Thoracic aorta (tissue), 2 donors: ENCODE results near the gene CYP3A5. TPM values are rescaled to one million over a fixed set of nuclear protein-coding genes. Genes with fewer than 3 reads are reported as not detected.
"Not testable (repeated sequence)": the region's sequence is repeated elsewhere in the genome, so short reads cannot be mapped to it uniquely, and the experiment has no call there.

ENCODE experiments used
- ATAC-seq: fragments of 150-250 bp; one replicate; pipeline ENCODE4 v1.8.0; 2017; ENCODE audit warnings: low read depth; ENCODE audit not compliant: insufficient number of reproducible peaks, low FRiP score
- DNase-seq: peaks from one replicate; pipeline ENCODE4 v3.0.0-alpha.2; 2020; ENCODE audit warnings: low spot score
- H3K27ac ChIP-seq, 2 donors: fragments of 200-600 bp; sonication (generic); 1 replicate in 1 of 2; 2 replicates in 1 of 2; pipeline ENCODE4 v1.5.1; 2016; ENCODE audit warnings: mild to moderate bottlenecking in 2 of 2, moderate library complexity in 2 of 2
- H3K27me3 ChIP-seq: fragments of 200-600 bp; sonication (generic); replicated peaks from 2 replicates; pipeline ENCODE4 v1.6.0; 2016; ENCODE audit warnings: mild to moderate bottlenecking; ENCODE audit not compliant: insufficient read depth
- H3K36me3 ChIP-seq: fragments of 200-600 bp; sonication (generic); one replicate; pipeline ENCODE4 v1.5.1; 2016
- H3K4me1 ChIP-seq, 2 donors: fragments of 200-600 bp; sonication (generic); 1 replicate in 1 of 2; 2 replicates in 1 of 2; pipeline versions ENCODE4 v1.5.1 to v1.6.0; 2016; ENCODE audit warnings: low read depth in 2 of 2, mild to moderate bottlenecking in 1 of 2; ENCODE audit not compliant: control insufficient read depth in 1 of 2
- H3K4me3 ChIP-seq: fragments of 200-600 bp; sonication (generic); 2 replicates; pipeline ENCODE4 v1.5.1; 2016; ENCODE audit warnings: mild to moderate bottlenecking
- H3K9me3 ChIP-seq: fragments of 200-600 bp; sonication (generic); 2 replicates; pipeline ENCODE4 v1.5.1; 2016
- CTCF ChIP-seq: fragments of 200-600 bp; sonication (generic); IDR thresholded peaks from one replicate; pipeline ENCODE4 v1.5.1; 2019; ENCODE audit warnings: antibody characterized with exemption
- total RNA-seq, 2 donors: library from RNA; depleted of rRNA; stranded (reverse); fragments of >200 nt; gene quantifications; one replicate each; pipeline versions ENCODE4 v1.1.0 to v1.2.3, GENCODE V29; 2016

CYP3A5 gene
- total RNA-seq, 2 donors from 2014 or later, result 3.5 to 5.4 TPM

- Histone ChIP-seq H3K4me3 (no peak overlapping the region), H3K36me3 (no peaks in the 10 kb centered on the region), H3K27me3 (no peaks in the 10 kb centered on the region), H3K9me3 (no peaks in the 10 kb centered on the region), H3K27ac (no peak overlapping the region), H3K4me1 (no peaks in the 10 kb centered on the region)
- ATAC-seq (no peak), DNase-seq (no peak)
- no peak for TF ChIP-seq CTCF
Measured at GRCh38 chr7:99713995-99714570, 34.3 kb upstream of the CYP3A5 start.

- ATAC-seq, result no peak
- DNase-seq, result no peak
- H3K27me3 ChIP-seq, result no peaks in the 10 kb centered on the region
- H3K9me3 ChIP-seq, result peaks cover 5% of the 10 kb centered on the region
- no peak overlapping the region for H3K27ac ChIP-seq
- no peaks in the 10 kb centered on the region for H3K36me3 ChIP-seq
- H3K4me1 ChIP-seq, result no peaks in the 10 kb centered on the region
- H3K4me3 ChIP-seq, result no peak overlapping the region
- TF ChIP-seq CTCF, result no peak
Measured at GRCh38 chr7:99709838-99710578, 30.2 kb upstream of the CYP3A5 start.

GRCh38 chr7:99709260-99709659 lies 29.5 kb upstream of the CYP3A5 start:
- no peak for ATAC-seq
- Histone ChIP-seq H3K27ac (no peak overlapping the region), H3K36me3 (no peaks in the 10 kb centered on the region), H3K27me3 (no peaks in the 10 kb centered on the region), H3K4me3 (no peak overlapping the region), H3K9me3 (peaks cover 5% of the 10 kb centered on the region), H3K4me1 (no peaks in the 10 kb centered on the region)
- no peak for TF ChIP-seq CTCF
- DNase-seq, result no peak

- DNase-seq (no peak), ATAC-seq (no peak)
- Histone ChIP-seq H3K27ac (no peak overlapping the region), H3K27me3 (no peaks in the 10 kb centered on the region), H3K4me3 (no peak overlapping the region), H3K9me3 (peaks cover 5% of the 10 kb centered on the region), H3K36me3 (no peaks in the 10 kb centered on the region), H3K4me1 (no peaks in the 10 kb centered on the region)
- TF ChIP-seq CTCF, result no peak
Measured at GRCh38 chr7:99707096-99707495, 27.3 kb upstream of the CYP3A5 start.

- no peak overlapping the region for H3K4me3 ChIP-seq
- H3K27me3 ChIP-seq, result no peaks in the 10 kb centered on the region
- TF ChIP-seq CTCF, result no peak
- no peaks in the 10 kb centered on the region for H3K4me1 ChIP-seq
- no peaks in the 10 kb centered on the region for H3K36me3 ChIP-seq
- H3K27ac ChIP-seq, result no peak overlapping the region
- no peak for ATAC-seq
- no peak for DNase-seq
- no peaks in the 10 kb centered on the region for H3K9me3 ChIP-seq
Measured at GRCh38 chr7:99699946-99700345, 20.1 kb upstream of the CYP3A5 start.

- H3K36me3 ChIP-seq, H3K9me3 ChIP-seq, ATAC-seq, H3K4me3 ChIP-seq, H3K27ac ChIP-seq, H3K27me3 ChIP-seq, DNase-seq, H3K4me1 ChIP-seq: not testable (repeated sequence)
Measured at GRCh38 chr7:99698867-99699730, 19.3 kb upstream of the CYP3A5 start.
